SK-N-SH treated with all-trans-retinoic acid at 6 μM for 48 hours (cell line): ENCODE data around the gene OPA3.

Experiments
- ATAC-seq: fragments of 200-7000 bp; cut with Tn5 transposase; 3 replicates; pipeline ENCODE4 v1.9.1; 2020; ENCODE audit warnings: mild to moderate bottlenecking, moderate library complexity
- ARNTL ChIP-seq: fragments of 450-650 bp; formaldehyde crosslinking; IDR thresholded peaks from 2 replicates; pipeline ENCODE4 v1.5.0; 2020; ENCODE audit warnings: low read depth, mild to moderate bottlenecking, moderate library complexity, borderline replicate concordance
- BACH2 ChIP-seq: fragments of 250-450 bp; sonication (Bioruptor Pico); IDR thresholded peaks from 2 replicates; pipeline ENCODE4 v1.9.0; 2021; ENCODE audit warnings: mild to moderate bottlenecking, borderline replicate concordance
- ESRRG ChIP-seq: fragments of 250-450 bp; sonication (Bioruptor Pico); IDR thresholded peaks from 2 replicates; pipeline ENCODE4 v1.6.1; 2021; ENCODE audit warnings: mild to moderate bottlenecking
- GLIS3 ChIP-seq: fragments of 250-450 bp; sonication (Bioruptor Pico); IDR thresholded peaks from 2 replicates; pipeline ENCODE4 v1.5.0; 2020; ENCODE audit warnings: mild to moderate bottlenecking, moderate library complexity
- ISL1 ChIP-seq: fragments of 250-450 bp; sonication (Bioruptor Pico); IDR thresholded peaks from 2 replicates; pipeline ENCODE4 v2.1.2; 2022; ENCODE audit warnings: mild to moderate bottlenecking, moderate library complexity
- OSR1 ChIP-seq: fragments of 250-450 bp; sonication (Bioruptor Pico); IDR thresholded peaks from 2 replicates; pipeline ENCODE4 v1.8.0; 2022; ENCODE audit warnings: moderate library complexity, mild to moderate bottlenecking, inconsistent platforms
- PPARA ChIP-seq: fragments of 250-450 bp; sonication (Bioruptor Pico); IDR thresholded peaks from 2 replicates; pipeline ENCODE4 v1.5.0; 2020; ENCODE audit warnings: mild to moderate bottlenecking, borderline replicate concordance
- SNAI2 ChIP-seq: fragments of 250-450 bp; sonication (Bioruptor Pico); IDR thresholded peaks from 2 replicates; pipeline ENCODE4 v1.5.0; 2020; ENCODE audit warnings: mild to moderate bottlenecking, moderate library complexity
- TCF4 ChIP-seq: fragments of 250-450 bp; sonication (Bioruptor Pico); IDR thresholded peaks from 2 replicates; pipeline ENCODE4 v1.8.0; 2021; ENCODE audit warnings: mild to moderate bottlenecking, moderate library complexity, borderline replicate concordance
- TOX ChIP-seq: fragments of 250-450 bp; sonication (Bioruptor Pico); IDR thresholded peaks from 2 replicates; pipeline ENCODE4 v1.8.0; 2021; ENCODE audit warnings: mild to moderate bottlenecking, moderate library complexity, borderline replicate concordance
- ZFP3 ChIP-seq: fragments of 250-450 bp; sonication (Bioruptor Pico); IDR thresholded peaks from 2 replicates; pipeline ENCODE4 v1.5.0; 2020; ENCODE audit warnings: mild to moderate bottlenecking, moderate library complexity
- ZFP30 ChIP-seq: fragments of 450-650 bp; formaldehyde crosslinking; IDR thresholded peaks from 2 replicates; pipeline ENCODE4 v1.5.0; 2022; ENCODE audit warnings: mild to moderate bottlenecking, moderate library complexity
- ZNF565 ChIP-seq: fragments of 450-650 bp; formaldehyde crosslinking; conservative IDR thresholded peaks from 2 replicates; pipeline ENCODE4 v1.5.0; 2020; ENCODE audit warnings: low read depth, mild to moderate bottlenecking, moderate library complexity
- ZNF70 ChIP-seq: fragments of 450-650 bp; formaldehyde crosslinking; IDR thresholded peaks from 2 replicates; pipeline ENCODE4 v1.5.0; 2020; ENCODE audit warnings: mild to moderate bottlenecking, moderate library complexity
- ZNF8 ChIP-seq: fragments of 450-650 bp; formaldehyde crosslinking; IDR thresholded peaks from 2 replicates; pipeline ENCODE4 v1.5.0; 2020; ENCODE audit warnings: mild to moderate bottlenecking, moderate library complexity
- TF ChIP-seq, protein P1 (sequence below): fragments of 250-450 bp; sonication (Bioruptor Pico); IDR thresholded peaks from 2 replicates; pipeline ENCODE4 v1.5.0; 2020; ENCODE audit warnings: mild to moderate bottlenecking, moderate library complexity
- TF ChIP-seq, protein P2 (sequence below): fragments of 250-450 bp; sonication (Bioruptor Pico); IDR thresholded peaks from 2 replicates; pipeline ENCODE4 v1.8.0; 2020; ENCODE audit warnings: mild to moderate bottlenecking, moderate library complexity, borderline replicate concordance
- TF ChIP-seq, protein P3 (sequence below): fragments of 250-450 bp; sonication (Bioruptor Pico); IDR thresholded peaks from 2 replicates; pipeline ENCODE4 v1.5.1; 2021; ENCODE audit warnings: mild to moderate bottlenecking, moderate library complexity
- TF ChIP-seq, protein P4 (sequence below): fragments of 250-450 bp; sonication (Bioruptor Pico); IDR thresholded peaks from 2 replicates; pipeline ENCODE4 v1.5.1; 2020; ENCODE audit warnings: low read depth, mild to moderate bottlenecking, moderate library complexity

Gene OPA3

DNA sequence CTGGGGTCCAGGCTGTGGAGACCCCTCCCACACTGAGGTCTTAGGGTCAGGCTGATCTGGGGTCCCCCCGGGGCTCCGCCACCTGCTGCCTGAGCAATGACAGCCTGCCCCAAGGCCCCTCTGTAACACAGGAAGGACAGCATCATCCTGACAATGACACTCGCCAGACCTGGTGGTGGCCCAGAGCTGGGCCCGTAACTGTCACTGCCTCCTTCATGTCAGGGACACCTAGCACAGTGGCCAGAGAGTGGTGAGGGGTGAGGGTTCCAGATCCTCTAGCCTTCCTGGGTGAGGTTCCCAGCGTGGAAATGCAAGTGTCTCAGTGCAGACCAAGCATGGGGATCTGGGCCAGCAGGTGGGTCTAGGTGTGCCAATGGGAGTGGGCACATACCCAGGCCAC lies 27.8 kb downstream of the OPA3 start (continued):
- TF ChIP-seq, protein P1, sequence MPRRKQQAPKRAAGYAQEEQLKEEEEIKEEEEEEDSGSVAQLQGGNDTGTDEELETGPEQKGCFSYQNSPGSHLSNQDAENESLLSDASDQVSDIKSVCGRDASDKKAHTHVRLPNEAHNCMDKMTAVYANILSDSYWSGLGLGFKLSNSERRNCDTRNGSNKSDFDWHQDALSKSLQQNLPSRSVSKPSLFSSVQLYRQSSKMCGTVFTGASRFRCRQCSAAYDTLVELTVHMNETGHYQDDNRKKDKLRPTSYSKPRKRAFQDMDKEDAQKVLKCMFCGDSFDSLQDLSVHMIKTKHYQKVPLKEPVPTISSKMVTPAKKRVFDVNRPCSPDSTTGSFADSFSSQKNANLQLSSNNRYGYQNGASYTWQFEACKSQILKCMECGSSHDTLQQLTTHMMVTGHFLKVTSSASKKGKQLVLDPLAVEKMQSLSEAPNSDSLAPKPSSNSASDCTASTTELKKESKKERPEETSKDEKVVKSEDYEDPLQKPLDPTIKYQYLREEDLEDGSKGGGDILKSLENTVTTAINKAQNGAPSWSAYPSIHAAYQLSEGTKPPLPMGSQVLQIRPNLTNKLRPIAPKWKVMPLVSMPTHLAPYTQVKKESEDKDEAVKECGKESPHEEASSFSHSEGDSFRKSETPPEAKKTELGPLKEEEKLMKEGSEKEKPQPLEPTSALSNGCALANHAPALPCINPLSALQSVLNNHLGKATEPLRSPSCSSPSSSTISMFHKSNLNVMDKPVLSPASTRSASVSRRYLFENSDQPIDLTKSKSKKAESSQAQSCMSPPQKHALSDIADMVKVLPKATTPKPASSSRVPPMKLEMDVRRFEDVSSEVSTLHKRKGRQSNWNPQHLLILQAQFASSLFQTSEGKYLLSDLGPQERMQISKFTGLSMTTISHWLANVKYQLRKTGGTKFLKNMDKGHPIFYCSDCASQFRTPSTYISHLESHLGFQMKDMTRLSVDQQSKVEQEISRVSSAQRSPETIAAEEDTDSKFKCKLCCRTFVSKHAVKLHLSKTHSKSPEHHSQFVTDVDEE (CRISPR knock-in tag): no peak
- no peak for TF ChIP-seq ZNF8
- no peak for TF ChIP-seq OSR1 (CRISPR knock-in tag)
- no peak for TF ChIP-seq ZNF70 (CRISPR knock-in tag)
- TF ChIP-seq SNAI2 (CRISPR knock-in tag): no peak
- TF ChIP-seq GLIS3 (CRISPR knock-in tag): no peak

DNA sequence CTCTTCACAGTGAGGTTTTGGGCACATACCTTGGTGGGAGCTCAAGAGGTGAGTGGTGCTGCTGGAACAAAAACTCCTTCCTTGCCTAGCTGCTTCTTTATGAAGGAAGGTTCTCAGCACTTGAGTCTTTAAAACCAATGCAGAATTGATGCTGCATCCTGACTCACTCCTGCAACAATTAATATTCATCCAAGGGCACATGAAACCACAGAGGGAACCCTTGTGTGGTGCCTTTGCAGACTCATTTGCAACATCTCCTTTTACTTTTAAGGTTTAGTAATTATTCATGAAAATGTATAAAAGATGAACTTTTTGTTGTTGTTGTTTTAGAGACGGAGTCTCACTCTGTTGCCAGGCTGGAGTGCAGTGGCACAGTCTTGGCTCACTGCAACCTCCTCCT lies 30.1 kb downstream of the OPA3 start:
- TF ChIP-seq ESRRG (CRISPR knock-in tag) (no peak), OSR1 (CRISPR knock-in tag) (no peak), ZFP30 (no peak)
- TF ChIP-seq, protein P2, sequence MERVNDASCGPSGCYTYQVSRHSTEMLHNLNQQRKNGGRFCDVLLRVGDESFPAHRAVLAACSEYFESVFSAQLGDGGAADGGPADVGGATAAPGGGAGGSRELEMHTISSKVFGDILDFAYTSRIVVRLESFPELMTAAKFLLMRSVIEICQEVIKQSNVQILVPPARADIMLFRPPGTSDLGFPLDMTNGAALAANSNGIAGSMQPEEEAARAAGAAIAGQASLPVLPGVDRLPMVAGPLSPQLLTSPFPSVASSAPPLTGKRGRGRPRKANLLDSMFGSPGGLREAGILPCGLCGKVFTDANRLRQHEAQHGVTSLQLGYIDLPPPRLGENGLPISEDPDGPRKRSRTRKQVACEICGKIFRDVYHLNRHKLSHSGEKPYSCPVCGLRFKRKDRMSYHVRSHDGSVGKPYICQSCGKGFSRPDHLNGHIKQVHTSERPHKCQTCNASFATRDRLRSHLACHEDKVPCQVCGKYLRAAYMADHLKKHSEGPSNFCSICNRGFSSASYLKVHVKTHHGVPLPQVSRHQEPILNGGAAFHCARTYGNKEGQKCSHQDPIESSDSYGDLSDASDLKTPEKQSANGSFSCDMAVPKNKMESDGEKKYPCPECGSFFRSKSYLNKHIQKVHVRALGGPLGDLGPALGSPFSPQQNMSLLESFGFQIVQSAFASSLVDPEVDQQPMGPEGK (CRISPR knock-in tag): no peak
- no peak for ATAC-seq

DNA sequence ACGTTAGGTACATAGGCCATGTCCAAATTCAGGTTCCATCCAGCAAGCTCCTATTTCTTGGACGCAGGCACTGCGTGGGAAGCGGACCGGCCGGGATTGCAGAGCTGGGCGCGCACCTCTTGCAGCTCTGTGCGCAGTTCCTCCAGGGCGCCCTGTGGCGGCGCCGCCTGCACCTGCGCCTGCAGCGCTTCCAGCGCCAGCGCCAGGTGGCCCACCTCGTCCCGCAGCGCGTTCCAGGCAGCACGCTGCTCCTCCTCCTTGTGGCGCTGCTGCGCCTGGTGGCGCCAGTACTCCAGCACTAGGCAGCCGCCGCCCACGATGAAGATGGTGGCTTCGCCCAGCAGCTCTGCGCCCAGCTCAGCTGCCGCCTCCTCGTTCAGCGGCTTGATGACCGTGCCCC lies 31.1 kb downstream of the OPA3 start:
- ATAC-seq: no peak
- TF ChIP-seq TOX (CRISPR knock-in tag) (no peak), ZNF8 (no peak), GLIS3 (CRISPR knock-in tag) (no peak)

DNA sequence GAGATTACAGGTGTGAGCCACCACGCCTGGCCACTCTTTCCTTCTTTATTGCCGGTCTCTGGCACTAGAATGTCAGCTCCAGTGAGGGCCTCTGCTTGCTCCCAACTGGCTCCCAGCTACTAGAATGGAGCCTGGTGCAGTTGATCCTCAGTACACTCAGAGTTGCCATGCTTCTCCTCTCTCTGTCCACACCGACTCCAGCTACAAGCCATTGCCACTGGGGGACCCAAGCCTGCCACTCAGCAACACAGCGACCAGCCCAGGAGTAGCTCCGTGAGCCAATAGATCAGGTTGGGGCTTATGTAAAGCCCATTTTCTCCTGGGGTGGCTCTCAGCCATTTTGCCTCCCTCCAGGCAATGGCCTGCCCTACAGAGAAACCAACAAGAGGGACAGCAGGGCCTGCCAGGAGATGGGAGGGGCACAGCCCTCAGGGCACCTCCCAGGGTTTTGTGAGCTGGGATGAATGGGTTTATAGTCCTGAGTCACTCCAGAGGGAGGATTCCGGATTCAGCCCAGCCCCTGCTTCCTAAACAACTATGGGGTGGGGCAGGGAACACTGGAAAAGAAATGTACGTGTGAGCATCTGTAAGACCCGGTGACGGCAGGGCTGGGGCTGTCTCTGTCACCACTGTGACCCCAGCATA lies 36.5 kb downstream of the OPA3 start:
- TF ChIP-seq ZFP30 (no peak), ESRRG (CRISPR knock-in tag) (no peak), PPARA (CRISPR knock-in tag) (no peak), ZFP3 (CRISPR knock-in tag) (no peak), SNAI2 (CRISPR knock-in tag) (no peak)
- TF ChIP-seq, protein P2 (CRISPR knock-in tag): no peak
- TF ChIP-seq, all 23 proteins: peak for 0
- ATAC-seq: no peak

DNA sequence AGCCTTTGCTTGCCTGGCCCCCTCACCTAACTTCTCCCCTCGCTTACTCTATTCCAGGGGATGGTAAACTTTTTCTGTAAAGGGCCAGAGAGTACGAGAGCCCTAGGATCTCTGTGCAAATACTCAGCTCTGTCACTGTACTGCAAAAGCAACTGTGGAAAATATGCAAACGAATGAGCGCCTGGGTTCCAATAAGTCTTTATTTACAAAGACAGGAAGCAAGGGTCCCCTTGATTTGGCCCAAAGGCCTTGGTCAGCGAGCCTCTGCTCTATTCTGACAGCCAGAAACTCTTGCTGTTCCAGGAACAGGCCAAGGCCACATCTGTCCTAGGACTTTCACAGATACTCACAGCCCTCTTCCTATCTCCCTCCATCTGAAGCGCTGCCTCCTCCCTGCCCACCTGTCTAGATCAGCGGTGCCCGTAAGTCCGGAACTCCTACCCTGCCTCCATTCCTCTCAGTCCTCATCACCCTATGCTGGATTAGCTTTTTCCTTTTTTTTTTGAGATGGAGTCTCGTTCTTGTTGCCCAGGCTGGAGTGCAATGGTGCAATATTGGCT lies 37.3 kb downstream of the OPA3 start:
- no peak for ATAC-seq
- TF ChIP-seq ZNF565 (CRISPR knock-in tag): no peak
- no peak for TF ChIP-seq ZNF8
- no peak for TF ChIP-seq ZNF70 (CRISPR knock-in tag)
- TF ChIP-seq, protein P3, sequence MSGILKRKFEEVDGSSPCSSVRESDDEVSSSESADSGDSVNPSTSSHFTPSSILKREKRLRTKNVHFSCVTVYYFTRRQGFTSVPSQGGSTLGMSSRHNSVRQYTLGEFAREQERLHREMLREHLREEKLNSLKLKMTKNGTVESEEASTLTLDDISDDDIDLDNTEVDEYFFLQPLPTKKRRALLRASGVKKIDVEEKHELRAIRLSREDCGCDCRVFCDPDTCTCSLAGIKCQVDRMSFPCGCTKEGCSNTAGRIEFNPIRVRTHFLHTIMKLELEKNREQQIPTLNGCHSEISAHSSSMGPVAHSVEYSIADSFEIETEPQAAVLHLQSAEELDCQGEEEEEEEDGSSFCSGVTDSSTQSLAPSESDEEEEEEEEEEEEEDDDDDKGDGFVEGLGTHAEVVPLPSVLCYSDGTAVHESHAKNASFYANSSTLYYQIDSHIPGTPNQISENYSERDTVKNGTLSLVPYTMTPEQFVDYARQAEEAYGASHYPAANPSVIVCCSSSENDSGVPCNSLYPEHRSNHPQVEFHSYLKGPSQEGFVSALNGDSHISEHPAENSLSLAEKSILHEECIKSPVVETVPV (CRISPR knock-in tag): no peak
- no peak for TF ChIP-seq ARNTL (CRISPR knock-in tag)
- TF ChIP-seq ESRRG (CRISPR knock-in tag): no peak
- TF ChIP-seq TOX (CRISPR knock-in tag): no peak
- no peak for TF ChIP-seq BACH2 (CRISPR knock-in tag)
- no peak for TF ChIP-seq TCF4
- TF ChIP-seq, protein P4, sequence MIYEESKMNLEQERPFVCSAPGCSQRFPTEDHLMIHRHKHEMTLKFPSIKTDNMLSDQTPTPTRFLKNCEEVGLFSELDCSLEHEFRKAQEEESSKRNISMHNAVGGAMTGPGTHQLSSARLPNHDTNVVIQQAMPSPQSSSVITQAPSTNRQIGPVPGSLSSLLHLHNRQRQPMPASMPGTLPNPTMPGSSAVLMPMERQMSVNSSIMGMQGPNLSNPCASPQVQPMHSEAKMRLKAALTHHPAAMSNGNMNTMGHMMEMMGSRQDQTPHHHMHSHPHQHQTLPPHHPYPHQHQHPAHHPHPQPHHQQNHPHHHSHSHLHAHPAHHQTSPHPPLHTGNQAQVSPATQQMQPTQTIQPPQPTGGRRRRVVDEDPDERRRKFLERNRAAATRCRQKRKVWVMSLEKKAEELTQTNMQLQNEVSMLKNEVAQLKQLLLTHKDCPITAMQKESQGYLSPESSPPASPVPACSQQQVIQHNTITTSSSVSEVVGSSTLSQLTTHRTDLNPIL (CRISPR knock-in tag): no peak
- TF ChIP-seq, protein P2 (CRISPR knock-in tag): no peak
- TF ChIP-seq PPARA (CRISPR knock-in tag): no peak
- no peak for TF ChIP-seq GLIS3 (CRISPR knock-in tag)
- no peak for TF ChIP-seq ZFP3 (CRISPR knock-in tag)
- no peak for TF ChIP-seq ISL1 (CRISPR knock-in tag)
